GM21390 (cell line): Measurements from ENCODE around the gene PPP3R1.
"Not testable (repeated sequence)": the region's sequence is repeated elsewhere in the genome, so short reads cannot be mapped to it uniquely, and the experiment has no call there.

Experiments used
- ATAC-seq: cut with Tn5 transposase; IDR thresholded peaks from one replicate; pipeline ENCODE4 v1.9.1; 2021; ENCODE audit not compliant: unreplicated experiment

PPP3R1 gene

DNA sequence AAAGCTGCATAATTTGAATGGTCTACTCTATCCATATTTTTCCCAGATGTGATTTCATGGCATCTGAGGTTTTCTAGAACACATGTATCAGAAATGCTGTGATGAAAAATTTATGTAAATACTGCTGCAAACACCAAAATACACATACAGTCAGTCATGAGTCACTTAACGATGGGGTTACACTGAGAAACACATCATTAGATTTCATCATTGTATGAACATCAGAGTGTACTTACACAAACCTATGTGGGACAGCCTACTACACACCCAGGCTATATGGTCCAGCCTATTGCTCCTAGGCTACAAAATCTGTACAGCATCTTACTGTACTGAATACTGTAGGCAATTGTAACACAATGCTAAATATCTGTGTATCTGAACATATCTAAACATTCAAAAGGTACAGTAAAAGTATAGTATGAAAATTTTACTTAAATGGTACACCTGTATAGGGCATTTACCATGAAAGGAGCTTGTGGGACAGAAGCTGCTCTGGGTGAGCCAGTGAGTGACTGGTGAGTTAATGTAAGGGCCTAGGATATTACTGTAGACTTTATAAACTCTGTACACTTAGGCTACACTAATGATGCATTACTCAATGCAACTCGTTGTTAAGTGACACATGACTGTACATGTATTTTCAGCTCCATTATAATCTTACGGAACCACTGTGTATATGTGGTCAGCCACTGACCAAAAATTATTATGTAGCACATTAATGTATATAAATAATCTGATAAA lies 61.2 kb downstream of the PPP3R1 start:
- ATAC-seq: no peak

DNA sequence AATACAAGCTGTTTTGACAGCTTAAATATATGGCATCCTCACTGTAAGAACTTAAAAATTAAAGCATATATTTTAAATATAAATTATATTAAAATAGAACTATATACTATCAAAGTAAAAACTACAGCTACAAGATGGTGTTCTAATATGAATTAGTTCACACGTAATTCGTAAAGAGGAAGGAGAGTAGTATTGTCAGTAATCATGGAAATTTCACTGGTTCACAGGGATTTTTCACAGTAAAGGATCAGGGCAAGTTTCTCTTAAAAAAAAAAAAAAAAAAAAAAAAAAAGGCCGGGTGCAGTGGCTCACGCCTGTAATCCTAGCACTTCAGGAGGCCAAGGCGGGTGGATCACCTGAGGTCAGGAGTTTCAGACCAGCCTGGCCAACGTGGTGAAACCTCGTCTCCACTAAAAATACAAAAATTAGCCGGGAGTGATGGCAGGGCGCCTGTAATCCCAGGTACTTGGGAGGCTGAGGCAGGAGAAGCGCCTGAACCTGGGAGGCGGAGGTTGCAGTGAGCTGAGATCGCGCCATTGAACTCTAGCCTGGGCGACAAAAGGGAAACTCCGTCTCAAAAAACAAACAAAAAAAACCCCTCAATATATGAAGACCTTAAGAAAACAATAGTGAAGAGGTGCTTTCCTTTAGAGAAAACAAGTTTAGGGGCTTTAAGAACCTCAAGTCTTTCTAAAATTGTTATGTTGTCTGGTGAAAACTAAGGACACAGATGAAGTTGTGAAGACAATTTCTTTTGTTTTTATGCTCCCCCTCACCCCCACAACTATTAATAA lies 62.1 kb downstream of the PPP3R1 start:
- no peak for ATAC-seq

DNA sequence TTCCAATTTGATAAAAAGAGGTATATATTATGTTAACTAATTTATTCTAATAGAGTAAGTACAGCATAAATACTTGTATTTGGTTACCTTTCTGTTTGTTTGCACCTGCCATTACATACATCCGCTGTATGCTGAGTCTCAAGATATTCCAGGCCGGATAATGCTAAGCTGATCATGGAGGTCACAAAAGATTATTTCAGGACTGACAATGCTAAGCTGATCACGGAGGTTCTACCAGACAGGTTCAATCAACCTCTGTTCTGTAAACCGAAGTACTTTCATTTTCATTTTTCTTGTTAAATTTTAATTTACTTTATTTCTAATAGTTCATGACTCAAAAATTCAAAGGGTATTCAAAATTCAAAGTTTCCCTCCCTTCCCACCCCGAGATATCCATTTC lies 63.5 kb downstream of the PPP3R1 start:
- no peak for ATAC-seq

DNA sequence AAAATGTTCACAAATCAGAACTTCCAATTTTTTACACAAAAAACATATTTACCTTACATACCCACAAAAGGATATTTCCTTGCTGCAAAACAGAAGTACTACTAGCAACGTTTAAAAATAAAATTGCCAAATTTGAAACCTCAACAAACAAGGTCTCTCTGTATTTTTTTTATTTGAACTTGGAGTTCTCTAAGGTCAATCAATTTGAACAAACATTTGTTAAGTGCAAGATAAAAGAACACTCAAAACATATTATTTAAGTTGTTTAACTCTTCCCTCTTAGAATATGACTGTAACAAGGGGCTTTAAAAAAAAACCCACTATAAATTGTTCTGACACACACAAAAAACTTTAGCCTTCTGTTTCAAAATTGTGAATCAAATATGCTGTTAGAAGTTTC lies 65.0 kb downstream of the PPP3R1 start:
- no peak for ATAC-seq

DNA sequence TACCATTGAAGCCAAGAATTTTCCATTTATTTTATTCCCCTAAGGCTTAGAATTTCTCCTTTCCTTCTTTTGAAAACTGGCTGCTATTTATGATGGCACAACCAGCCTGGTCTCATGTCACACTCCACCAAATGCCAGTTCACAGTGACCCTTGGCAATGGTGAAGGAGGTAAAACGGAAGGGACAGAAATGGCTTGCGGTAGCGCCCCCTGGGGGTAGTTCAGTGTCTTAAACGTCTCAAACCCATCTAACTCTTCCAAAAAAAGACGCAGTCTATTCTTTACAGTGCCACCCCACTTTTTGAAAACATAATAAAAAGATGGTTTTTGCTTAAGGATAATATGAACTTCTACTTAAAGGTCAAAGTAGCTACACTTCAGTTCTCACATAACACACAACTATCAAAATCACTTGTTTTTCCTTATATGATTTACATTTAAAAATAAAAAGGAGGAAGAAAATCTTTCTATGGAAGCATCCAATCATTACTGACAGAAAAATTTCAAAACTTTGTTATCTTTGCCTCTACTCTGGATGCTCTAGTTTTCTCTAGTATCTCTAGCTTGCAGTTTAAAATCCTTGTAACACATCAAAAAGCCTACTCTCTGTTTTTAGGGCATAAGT lies 66.7 kb downstream of the PPP3R1 start:
- ATAC-seq: peak; percentile 46

DNA sequence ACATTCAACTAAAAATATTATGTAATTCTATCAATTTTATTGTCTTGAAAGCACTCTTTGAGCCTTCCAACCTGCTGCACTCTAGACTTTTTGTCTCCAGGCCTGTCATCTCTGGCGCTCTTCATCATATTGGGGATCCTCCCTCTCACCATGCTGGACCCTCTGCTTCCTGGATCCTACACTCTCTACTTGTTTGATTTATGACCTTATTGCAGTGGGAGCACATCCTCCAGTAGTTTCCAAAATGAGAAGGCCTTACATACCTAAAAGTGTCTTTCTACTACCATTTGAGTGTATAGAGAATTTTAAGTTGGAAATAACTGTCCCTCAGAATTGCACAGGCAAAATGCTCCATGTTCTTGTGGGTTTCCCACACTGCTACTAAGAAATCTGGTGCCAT lies 69.4 kb downstream of the PPP3R1 start:
- ATAC-seq: no peak

DNA sequence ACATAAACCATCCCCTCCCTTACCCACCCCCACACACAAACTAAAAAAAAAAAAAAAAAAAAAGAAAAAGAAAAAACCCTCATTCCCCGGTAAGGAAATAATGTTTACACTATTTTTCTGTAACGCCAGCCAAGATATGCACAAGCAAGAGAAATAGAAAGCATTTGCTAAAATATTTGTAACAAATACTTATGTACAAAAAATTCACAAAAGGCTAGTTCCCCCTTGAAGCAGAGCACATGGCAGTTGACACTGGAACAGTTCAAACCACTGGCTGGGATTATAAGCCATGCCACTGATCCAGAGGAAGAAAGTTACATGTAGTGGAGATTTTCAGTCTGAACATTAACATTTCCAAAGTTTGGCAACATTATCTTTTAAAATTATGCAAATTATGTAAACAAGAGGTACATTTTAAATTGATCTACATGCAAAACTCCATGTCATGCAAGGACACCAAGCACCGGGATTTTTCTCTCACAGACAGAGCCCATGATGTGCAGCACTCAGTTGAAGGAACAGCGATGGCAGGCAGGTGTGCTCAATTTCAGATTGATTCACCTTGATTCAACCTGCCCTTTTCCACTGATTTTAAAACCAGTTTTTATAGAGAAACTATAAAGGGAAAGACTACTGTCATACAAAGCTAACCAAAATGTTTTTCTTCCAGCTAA lies 73.2 kb downstream of the PPP3R1 start:
- no peak for ATAC-seq

DNA sequence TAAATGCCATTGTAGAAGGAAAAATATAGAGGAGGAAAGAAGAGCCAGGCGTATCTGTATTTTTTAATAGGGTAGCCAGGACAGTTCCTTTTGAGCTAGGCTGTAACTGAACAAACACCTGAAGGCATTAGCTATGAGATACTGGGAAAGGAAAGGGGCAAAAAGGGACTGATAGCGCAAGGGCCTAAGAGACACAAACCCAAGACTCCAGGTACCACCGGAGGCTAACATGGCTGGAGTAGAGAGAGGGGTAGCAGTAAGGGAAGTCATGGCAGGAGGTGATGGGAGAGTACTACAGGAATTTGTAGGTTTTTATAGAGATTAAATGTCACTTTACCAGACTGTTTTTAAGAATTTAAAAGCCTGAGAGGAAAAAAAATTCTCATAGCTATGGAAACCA lies 73.9 kb downstream of the PPP3R1 start:
- no peak for ATAC-seq

DNA sequence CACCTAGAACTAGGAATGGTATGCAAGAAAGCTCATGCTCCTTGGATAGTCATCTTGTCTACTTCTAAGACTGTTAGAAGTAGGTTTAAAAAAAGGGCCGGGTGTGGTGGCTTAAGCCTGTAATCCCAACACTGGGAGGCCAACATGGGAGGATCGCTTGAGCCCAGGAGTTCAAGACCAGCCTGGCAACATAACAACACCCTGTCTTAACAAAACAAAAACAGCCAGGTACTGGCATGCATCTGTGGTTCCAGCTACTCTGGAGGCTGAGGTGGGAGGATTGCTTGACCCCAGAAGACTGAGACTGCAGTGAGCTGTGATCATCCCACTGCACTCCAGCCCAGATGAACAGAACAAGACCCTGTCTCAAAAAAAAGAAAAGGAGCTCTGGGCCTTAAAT lies 74.8 kb downstream of the PPP3R1 start:
- ATAC-seq: no peak

DNA sequence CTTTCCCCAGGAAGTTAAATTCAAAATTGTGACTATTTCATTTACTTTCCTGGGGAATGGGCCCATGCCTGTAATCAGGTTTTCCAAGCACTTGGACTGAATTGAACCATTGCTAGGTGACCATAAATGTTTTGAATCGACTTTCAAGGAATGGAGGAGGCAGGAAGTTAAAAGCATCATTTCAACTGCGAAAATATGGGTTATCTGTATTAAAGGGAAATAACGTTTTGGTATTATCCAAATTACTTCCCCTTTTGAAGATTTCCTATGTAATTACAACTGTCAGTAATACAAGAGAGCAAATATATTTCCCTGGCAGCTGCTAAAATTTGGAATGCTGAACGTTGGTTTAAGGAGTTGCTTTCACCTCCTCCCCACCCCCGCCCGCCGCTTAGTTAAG lies 75.7 kb downstream of the PPP3R1 start:
- ATAC-seq: no peak

DNA sequence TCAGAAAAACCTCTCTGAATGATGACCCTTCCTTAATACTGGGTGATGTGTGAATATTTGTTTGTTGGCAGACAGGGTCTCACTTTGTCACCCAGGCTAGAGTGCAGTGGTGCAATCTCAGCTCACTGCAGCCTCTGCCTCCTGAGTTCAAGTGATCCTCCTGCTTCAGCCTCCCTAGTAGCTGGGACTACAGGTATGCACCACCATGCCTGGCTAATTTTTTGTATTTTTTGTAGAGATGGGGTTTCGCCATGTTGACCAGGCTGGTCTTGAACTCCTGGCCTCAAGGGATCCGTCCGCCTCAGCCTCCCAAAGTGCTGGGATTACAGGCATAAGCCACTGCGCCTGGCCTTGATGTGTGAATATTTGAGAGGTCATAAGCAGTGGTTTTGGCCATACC lies 77.1 kb downstream of the PPP3R1 start:
- ATAC-seq: not testable (repeated sequence)

DNA sequence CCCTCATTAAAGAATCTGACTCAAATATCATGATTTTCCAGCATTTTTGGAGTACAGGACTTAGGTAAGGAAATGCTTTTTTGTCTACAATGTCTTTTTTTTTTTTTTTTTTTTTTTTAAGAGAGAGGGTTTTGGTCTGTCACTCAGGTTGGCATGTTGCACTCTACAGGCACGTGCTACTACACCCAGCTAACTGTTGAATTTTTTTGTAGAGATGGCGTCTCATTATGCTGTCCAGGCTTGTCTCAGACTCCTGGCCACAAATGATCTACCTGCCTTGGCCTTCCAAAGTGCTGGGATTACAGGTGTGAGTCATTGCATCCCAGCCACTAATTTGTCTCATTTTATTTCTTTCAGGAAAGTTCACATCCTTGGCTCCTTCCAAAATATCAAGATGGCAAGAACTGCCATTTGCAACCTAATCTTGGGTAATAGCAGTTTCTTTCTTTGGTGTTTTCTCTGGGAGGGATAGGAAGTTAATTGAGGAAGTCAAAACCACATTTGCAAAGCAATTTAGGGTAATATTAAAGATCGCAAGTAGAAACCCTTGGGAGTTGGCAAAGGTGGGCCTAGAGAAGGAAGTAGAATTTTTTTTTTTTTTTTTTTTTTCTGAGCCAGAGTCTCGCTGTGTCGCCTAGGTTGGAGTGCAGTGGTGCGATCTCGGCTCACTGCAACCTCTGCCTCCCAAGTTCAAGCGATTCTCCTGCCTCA lies 79.2 kb downstream of the PPP3R1 start:
- no peak for ATAC-seq

DNA sequence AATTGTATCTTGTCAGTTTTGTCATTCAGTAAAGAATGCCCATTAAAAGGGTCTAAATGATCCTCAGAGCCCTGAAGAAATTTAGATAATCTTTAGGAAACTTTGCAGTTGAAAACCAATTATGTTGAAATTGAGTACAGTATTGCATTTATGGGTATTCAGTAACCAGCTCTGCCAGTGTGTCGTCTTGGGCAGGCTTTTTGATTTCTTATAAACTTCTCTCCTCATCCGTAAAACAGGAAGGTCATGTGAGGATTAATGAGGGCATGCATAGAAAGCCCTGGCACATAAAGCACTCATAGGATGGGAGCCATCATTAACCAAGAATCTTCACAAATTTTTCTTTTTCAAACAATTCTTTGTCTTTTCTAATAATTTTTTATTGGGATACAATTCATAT lies 79.8 kb downstream of the PPP3R1 start:
- ATAC-seq: no peak

DNA sequence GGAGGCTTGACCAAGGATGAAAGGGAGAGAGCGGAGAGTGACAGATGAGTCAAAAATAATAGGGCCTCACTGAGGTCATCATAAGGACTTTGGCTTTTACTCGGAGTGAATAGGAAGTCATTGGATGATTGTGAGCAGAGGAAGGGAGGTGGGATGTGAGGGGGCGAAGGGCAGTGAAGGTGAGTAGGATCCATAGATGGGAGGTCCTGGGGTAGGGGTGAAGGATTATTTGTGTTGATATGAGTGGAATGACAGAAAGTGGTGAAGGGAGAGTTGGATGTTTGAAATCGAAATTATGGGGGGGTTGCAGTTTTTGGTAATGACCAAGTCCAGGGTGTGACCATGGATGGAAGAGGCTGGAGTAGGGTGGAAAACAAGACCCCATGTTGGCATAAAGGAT lies 80.6 kb downstream of the PPP3R1 start:
- no peak for ATAC-seq

DNA sequence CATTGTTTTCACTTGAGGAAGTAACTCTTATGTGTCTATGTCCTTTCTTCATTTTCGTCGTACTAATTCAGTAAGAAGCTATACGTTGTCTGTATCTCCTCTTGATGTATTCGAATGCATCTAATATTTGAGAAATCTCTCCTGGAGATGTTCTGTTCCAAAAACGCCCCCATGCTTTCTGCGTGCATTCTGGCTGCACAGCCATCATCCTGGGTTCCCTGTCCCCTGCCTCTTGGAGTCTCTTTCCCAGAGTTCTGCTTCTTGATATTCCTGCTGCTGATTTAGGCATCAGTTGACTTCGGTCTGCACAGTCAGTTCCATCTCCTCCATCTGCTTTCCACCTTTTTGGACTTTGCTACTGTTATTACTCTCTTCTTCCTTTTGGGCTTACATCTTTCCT lies 81.2 kb downstream of the PPP3R1 start:
- ATAC-seq: no peak

DNA sequence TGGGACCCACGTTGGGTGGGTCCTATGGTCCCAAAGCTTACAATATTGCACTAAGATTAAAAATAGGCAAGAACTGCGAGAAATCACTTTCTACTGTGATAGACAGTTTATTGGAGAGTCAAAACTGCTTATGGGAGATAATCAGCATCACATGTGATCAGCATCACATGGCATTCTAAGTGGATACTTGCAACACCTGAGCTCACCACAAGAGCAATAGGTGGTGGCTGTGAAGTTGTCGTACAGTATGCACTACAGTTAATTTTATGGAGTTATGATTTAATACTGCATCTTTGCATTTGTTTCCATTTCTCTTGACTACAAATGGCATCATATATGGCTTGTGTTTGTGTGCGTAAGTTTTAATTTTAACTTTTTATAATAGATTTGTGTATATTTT lies 83.0 kb downstream of the PPP3R1 start:
- ATAC-seq: no peak

DNA sequence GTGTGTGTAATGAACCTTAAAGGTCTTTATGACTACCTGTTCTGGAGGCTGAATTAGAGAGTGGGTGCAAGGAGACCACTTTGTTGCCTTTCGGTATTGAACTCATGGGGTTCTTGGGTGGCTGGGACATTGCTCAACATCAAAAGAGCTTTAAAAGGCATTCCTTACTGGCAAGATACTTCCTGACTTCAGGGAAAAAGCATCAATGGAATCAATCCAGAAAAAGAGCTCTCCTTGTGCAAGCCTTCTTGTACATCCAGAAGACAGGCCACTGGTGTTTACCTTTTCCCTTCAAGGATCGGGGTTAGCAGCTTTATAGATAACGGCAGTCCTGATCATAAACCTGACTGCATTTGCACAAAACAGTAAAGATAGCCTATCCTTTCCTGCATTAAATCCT lies 85.1 kb downstream of the PPP3R1 start:
- no peak for ATAC-seq

DNA sequence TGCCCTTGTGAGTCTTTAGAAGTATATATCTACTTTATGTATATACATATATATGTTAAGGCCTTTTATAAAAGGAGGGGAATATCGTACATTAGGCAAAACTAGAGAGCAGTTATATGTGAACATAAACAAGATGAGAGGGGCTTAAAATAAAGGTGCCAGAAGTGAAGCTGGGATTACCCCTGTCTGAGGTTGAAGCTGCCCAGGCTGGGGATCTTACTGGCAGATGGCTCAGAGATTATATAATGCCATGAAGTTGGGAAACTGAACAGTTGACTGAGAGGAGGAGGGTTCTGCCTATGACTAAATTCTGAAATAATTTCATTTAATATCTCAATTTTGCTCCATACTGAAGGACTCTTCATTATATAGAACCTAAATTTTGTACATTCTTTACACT lies 88.7 kb downstream of the PPP3R1 start:
- no peak for ATAC-seq

DNA sequence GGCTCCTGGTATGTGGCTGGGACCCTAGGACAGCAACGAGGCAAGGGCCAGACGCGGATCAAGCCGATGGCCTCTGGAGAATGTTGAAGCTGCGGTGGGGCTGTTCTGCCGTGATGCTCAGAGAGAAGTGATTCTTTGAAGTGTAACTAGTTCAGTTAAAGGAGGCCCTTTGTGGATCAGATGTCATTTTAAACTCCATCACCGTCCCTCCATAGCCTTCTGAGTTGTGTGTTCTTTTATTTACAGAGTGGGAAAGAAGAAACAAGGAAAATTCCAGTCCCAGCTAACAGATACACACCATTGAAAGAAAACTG lies 94.2 kb downstream of the PPP3R1 start:
- ATAC-seq: no peak

DNA sequence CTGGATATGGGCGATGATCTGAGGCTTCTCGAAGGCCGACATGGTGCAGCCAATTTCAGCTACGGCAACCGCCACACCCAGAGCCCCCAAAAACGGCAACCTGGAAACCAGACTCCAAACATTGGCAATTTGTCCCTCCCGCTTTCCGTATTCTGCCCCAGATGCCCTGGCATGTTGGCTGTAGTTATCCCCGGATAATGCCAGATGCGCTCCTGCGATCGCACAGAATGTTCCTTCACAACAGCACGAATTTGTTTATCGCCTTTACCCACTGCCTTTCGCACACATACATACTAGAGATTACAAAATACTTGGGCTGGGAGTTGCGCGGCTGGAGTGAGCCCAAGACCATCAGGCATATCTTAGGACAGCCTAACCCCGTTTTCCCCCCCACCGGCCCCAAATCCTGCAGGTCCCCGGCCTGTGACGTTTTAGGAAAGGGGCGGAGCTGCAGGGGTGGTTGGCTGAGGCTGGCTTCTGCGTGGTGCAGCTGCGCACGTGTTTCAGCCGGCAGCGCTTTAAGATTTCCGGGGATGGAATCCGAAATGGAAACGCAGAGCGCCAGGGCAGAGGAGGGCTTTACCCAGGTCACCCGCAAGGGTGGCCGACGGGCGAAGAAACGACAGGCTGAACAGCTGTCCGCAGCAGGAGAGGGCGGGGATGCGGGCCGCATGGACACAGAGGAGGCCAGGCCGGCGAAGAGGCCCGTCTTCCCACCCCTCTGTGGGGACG lies 94.8 kb downstream of the PPP3R1 start, which contains the start of gene PNO1:
TSS of gene PNO1 (plus strand) at position 487 of the 732 bp plus-strand sequence. CDS start at position 534, 47 bp downstream.
- peak; percentile 93 for ATAC-seq
